Neutrophil (primary cell): Measurements from ENCODE around the gene DLEC1.

Source experiments
- H3K27ac ChIP-seq: fragments of 200-600 bp; sonication (generic); 2 replicates; pipeline ENCODE4 v1.5.1; 2016; ENCODE audit warnings: mild to moderate bottlenecking, moderate library complexity
- H3K27me3 ChIP-seq: fragments of 200-600 bp; sonication (generic); 2 replicates; pipeline ENCODE4 v1.6.0; 2016; ENCODE audit warnings: mild to moderate bottlenecking
- H3K36me3 ChIP-seq: fragments of 200-600 bp; sonication (generic); 2 replicates; pipeline ENCODE4 v1.5.1; 2017
- H3K4me1 ChIP-seq, 2 experiments: fragments of 200-600 bp in 1 of 2; sonication (generic) in 1 of 2; 1 replicate in 1 of 2; 2 replicates in 1 of 2; pipeline versions ENCODE4 v1.5.1 to v1.6.1; 2013 to 2016; ENCODE audit warnings: low read depth in 1 of 2, low read length in 1 of 2, mild to moderate bottlenecking in 1 of 2, moderate library complexity in 1 of 2; ENCODE audit not compliant: control insufficient read depth in 1 of 2, insufficient read depth in 1 of 2
- H3K4me3 ChIP-seq, 2 experiments: fragments of 200-600 bp in 1 of 2; sonication (generic) in 1 of 2; 1 replicate in 1 of 2; 2 replicates in 1 of 2; pipeline ENCODE4 v1.5.1; 2013 to 2016; ENCODE audit warnings: low read depth in 1 of 2, low read length in 1 of 2, mild to moderate bottlenecking in 1 of 2, moderate library complexity in 1 of 2
- H3K9me3 ChIP-seq: fragments of 200-600 bp; sonication (generic); 2 replicates; pipeline ENCODE4 v1.5.1; 2016
- CTCF ChIP-seq: fragments of 200-600 bp; sonication (generic); IDR thresholded peaks from 2 replicates; pipeline ENCODE4 v1.5.1; 2016; ENCODE audit warnings: antibody characterized with exemption

DLEC1 gene

DNA sequence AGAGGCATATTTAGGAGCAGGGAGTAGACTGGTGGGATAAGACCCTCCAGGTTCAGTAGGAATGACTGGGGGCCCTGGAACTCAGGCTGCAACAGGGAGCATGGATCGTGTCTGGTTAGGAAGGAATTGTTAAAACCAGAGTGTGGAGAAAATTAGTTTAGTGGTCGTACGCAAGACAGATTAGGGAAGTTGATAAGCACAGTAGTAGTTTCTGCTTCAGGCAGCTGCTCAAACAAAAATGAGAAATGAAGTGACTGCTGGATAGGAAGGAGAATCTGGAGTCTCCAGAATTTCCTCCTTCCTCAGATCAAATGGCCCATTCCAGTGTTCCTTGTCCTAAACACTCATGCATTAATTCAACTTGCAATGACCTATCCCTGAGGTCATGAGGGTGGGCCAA, 110.7 kb downstream of the DLEC1 start:
- Histone ChIP-seq H3K27ac (peak overlapping the region; percentile 97), H3K27me3 (no peaks in the 10 kb centered on the region), H3K36me3 (no peaks in the 10 kb centered on the region), H3K4me3 (peak overlapping the region in 1 of 2 experiments; percentile 18), H3K9me3 (no peaks in the 10 kb centered on the region), H3K4me1 (peaks cover 87 to 88% of the 10 kb centered on the region in 2 experiments)
- TF ChIP-seq CTCF: no peak

DNA sequence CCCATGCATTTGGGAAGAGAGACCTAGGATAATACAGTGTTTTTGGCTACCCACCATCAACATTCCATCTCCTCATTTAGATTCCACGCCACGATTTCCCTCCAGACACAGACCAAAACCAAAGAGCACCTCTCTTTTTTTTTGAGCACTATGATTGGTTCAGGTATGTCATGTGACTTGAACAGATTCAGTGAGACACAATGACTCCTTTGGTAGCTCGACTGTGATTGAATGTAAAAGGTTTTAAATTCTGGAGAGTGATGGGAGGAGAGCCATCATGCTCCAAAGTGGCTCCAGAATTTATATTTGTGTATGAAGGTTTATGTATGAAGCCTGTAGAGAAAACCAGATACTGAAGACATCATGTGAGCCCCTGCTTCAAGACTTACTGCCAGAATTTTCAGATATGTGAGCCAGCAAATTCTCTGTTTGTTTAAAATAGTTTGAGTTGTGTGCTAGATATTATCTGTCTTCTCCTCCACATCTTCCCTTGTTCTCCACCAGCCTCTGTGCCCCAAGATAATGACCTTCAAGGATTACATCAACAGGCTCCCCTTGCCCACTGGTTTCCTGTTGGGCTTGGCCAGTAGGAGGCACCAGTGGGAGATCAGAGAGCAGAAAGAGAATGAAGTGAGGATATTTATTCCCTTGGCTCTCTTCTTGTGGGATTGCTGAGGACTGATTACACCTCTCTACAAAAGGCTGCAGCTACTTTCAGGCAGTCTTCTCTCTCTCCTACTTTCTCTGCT, 111.9 kb downstream of the DLEC1 start:
- peak overlapping the region; percentile 9 to 39 for H3K4me3 ChIP-seq
- H3K9me3 ChIP-seq: no peaks in the 10 kb centered on the region
- TF ChIP-seq CTCF: no peak
- no peaks in the 10 kb centered on the region for H3K27me3 ChIP-seq
- H3K4me1 ChIP-seq: peaks cover 90 to 91% of the 10 kb centered on the region in 2 experiments
- no peaks in the 10 kb centered on the region for H3K36me3 ChIP-seq
- peak overlapping the region; percentile 97 for H3K27ac ChIP-seq

DNA sequence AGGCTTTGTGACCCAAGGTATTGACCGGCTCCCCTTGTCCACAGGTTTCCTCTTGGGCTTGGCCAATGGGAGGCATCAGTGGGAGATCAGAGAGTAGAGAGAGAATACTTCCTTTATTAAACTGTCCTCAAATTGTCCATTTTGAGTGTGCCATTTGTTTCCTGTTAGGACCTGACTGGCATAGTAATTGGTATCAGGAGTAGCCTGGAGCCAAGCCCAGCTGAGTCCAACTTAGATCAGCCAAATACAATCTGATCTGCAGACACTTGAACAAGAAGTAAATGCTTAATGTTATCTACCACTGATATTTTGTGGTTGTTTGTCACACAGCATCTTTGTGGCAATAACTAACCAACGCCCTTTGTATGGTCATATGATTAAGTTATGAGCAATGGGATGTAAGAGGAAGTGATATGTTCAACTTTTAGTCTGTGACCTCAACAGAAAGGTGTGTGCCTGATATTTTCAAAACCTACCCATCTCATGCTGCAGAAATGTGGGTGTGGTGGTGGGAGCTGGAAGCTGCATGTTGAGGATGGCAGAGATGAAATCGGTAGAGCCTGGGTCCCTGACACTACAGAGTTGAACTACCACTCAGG, 112.8 kb downstream of the DLEC1 start:
- Histone ChIP-seq H3K4me3 (peak overlapping the region; percentile 9 to 39), H3K4me1 (peaks cover 82 to 83% of the 10 kb centered on the region in 2 experiments), H3K36me3 (no peaks in the 10 kb centered on the region), H3K9me3 (no peaks in the 10 kb centered on the region), H3K27me3 (no peaks in the 10 kb centered on the region), H3K27ac (peak overlapping the region; percentile 97)
- TF ChIP-seq CTCF: no peak

DNA sequence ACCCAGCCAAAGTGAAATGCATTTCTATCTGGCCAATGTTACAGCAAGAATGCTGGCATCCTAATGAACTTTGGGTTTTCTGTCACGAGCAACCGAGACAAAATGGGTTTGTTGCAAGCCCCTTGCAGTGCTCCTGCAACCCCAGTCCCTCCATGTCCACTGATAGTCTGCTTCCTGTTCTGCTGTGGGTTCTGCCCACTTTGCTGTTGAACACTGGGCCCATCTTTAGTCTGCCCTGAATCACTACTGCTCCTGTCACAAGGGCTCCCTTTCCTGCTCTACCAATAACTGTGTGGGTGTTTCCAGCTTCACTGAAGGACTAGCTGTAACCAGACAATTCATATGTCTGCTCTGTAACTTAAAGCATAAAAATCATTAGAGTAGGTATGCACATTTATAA, 113.6 kb downstream of the DLEC1 start:
- Histone ChIP-seq H3K27me3 (no peaks in the 10 kb centered on the region), H3K4me1 (peaks cover 73 to 75% of the 10 kb centered on the region in 2 experiments), H3K9me3 (no peaks in the 10 kb centered on the region), H3K27ac (peak overlapping the region; percentile 97), H3K36me3 (no peaks in the 10 kb centered on the region), H3K4me3 (peak overlapping the region in 1 of 2 experiments; percentile 39)
- TF ChIP-seq CTCF: no peak

GRCh38 chr3:38153221-38153620, 114.2 kb downstream of the DLEC1 start:
- Histone ChIP-seq H3K27ac (peak overlapping the region; percentile 97), H3K27me3 (no peaks in the 10 kb centered on the region), H3K36me3 (no peaks in the 10 kb centered on the region), H3K9me3 (no peaks in the 10 kb centered on the region), H3K4me3 (peak overlapping the region in 1 of 2 experiments; percentile 19), H3K4me1 (peaks cover 69% of the 10 kb centered on the region in 2 experiments)
- no peak for TF ChIP-seq CTCF
